Pons (tissue), 1 donor: ENCODE results near the gene ACTN3.

Experiments
- DNase-seq: peaks from one replicate; pipeline ENCODE4 v3.0.0-alpha.2; 2016; ENCODE audit warnings: low spot score

The ACTN3 gene

GRCh38 chr11:66545701-66546367, 869 bp upstream of the ACTN3 start, which contains the start of gene ZDHHC24:
Gene ZDHHC24 (minus strand): TSS chr11:66546048. CDS start chr11:66546003, 45 bp downstream.
- peak; percentile 96 for DNase-seq

- DNase-seq, result no peak
Measured at GRCh38 chr11:66546966-66547661, 411 bp downstream of the ACTN3 start.

- DNase-seq, result no peak
Measured at GRCh38 chr11:66547662-66548009, 933 bp downstream of the ACTN3 start.

GRCh38 chr11:66548041-66548440, 1.3 kb downstream of the ACTN3 start:
- no peak for DNase-seq

- no peak for DNase-seq
Measured at GRCh38 chr11:66548774-66549630, 2.3 kb downstream of the ACTN3 start.

GRCh38 chr11:66549696-66550095, 3.0 kb downstream of the ACTN3 start:
- no peak for DNase-seq

- no peak for DNase-seq
Measured at GRCh38 chr11:66550887-66551286, 4.2 kb downstream of the ACTN3 start.

- DNase-seq, result no peak
Measured at GRCh38 chr11:66554602-66555001, 7.9 kb downstream of the ACTN3 start.

GRCh38 chr11:66555416-66555815, 8.7 kb downstream of the ACTN3 start:
- no peak for DNase-seq

GRCh38 chr11:66556086-66556485, 9.4 kb downstream of the ACTN3 start:
- no peak for DNase-seq

- no peak for DNase-seq
Measured at GRCh38 chr11:66557733-66558326, 11.1 kb downstream of the ACTN3 start.

- DNase-seq, result no peak
Measured at GRCh38 chr11:66559142-66559865, 12.6 kb downstream of the ACTN3 start.

- no peak for DNase-seq
Measured at GRCh38 chr11:66559866-66560676, 13.4 kb downstream of the ACTN3 start.

- DNase-seq, result no peak
Measured at GRCh38 chr11:66561178-66561974, 14.7 kb downstream of the ACTN3 start.

GRCh38 chr11:66561975-66562248, 15.2 kb downstream of the ACTN3 start:
- DNase-seq, result no peak

- DNase-seq, result no peak
Measured at GRCh38 chr11:66562275-66562674, 15.6 kb downstream of the ACTN3 start.

- no peak for DNase-seq
Measured at GRCh38 chr11:66562907-66563583, 16.3 kb downstream of the ACTN3 start.

GRCh38 chr11:66563832-66564231, 17.1 kb downstream of the ACTN3 start:
- no peak for DNase-seq

- no peak for DNase-seq
Measured at GRCh38 chr11:66564538-66564937, 17.8 kb downstream of the ACTN3 start.

- no peak for DNase-seq
Measured at GRCh38 chr11:66564984-66565383, 18.3 kb downstream of the ACTN3 start.
